ENCODE data around the gene RFX2.

DNA sequence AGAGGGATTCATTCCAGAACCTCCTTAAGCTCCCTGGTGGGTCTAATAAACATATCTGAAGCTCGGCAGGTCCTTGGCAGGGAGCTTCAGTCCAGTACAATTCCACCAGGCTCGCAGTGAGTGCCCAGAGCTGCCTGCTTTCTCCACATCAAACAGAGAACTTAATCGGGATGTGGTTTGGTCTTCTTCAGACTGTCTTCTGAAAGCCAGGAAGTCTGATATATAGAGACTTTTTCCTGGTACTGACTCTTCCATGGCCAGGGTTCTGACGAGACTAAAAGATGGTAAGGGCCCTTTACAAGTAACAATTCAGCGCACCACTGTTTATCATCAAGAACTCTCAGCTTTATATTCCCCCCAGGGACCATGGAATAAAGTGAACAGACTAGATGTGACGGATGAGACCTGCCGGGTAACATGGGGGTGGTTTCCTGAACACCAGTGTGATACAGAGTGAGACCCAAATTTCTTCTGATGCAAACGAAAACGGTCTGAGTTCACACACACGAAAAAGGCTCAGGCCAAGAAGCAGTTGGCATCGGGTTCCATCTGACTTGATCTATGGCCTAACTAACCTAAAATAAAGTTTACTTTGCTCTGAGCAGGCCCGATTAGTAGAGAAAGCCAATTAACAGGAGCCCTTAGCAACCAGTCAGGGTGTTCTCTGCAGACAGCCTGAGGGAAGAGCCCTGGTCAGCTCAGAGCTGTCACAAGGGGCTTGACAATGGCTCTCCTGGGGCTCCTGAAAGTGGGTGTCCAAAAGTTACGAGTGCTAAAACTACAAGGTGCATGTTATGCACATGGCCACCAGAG lies 161.3 kb downstream of the RFX2 start:
- TF ChIP-seq, protein P1, sequence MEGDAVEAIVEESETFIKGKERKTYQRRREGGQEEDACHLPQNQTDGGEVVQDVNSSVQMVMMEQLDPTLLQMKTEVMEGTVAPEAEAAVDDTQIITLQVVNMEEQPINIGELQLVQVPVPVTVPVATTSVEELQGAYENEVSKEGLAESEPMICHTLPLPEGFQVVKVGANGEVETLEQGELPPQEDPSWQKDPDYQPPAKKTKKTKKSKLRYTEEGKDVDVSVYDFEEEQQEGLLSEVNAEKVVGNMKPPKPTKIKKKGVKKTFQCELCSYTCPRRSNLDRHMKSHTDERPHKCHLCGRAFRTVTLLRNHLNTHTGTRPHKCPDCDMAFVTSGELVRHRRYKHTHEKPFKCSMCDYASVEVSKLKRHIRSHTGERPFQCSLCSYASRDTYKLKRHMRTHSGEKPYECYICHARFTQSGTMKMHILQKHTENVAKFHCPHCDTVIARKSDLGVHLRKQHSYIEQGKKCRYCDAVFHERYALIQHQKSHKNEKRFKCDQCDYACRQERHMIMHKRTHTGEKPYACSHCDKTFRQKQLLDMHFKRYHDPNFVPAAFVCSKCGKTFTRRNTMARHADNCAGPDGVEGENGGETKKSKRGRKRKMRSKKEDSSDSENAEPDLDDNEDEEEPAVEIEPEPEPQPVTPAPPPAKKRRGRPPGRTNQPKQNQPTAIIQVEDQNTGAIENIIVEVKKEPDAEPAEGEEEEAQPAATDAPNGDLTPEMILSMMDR (IDR thresholded peaks at IDR 0.05) = no peak
- no peak for TF ChIP-seq POLR2A (IDR thresholded peaks at IDR 0.05)
